Nephron (organoid): ENCODE results near the gene PWWP2B.
A peak's percentile ranks its signal among the peaks of the same experiment; 100 is the strongest.

Experiments
- H3K27ac Mint-ChIP-seq, 3 experiments: 2 replicates each; pipeline ENCODE4 v1.8.0; 2020; ENCODE audit warnings: mixed read lengths in 3 of 3, mild to moderate bottlenecking in 2 of 3, moderate library complexity in 1 of 3
- H3K27me3 Mint-ChIP-seq: 2 replicates; pipeline ENCODE4 v1.8.0; 2021; ENCODE audit warnings: low read depth, mild to moderate bottlenecking, moderate library complexity, mixed read lengths
- H3K36me3 Mint-ChIP-seq: 2 replicates; pipeline ENCODE4 v1.8.0; 2020; ENCODE audit warnings: low read depth, mixed read lengths
- H3K4me1 Mint-ChIP-seq: 2 replicates; pipeline ENCODE4 v1.8.0; 2020; ENCODE audit warnings: mixed read lengths
- H3K4me3 Mint-ChIP-seq, 3 experiments: 2 replicates each; pipeline ENCODE4 v1.8.0; 2020; ENCODE audit warnings: mild to moderate bottlenecking in 3 of 3, mixed read lengths in 3 of 3, moderate library complexity in 2 of 3
- H3K9me3 Mint-ChIP-seq: 2 replicates; pipeline ENCODE4 v1.8.0; 2020; ENCODE audit warnings: mixed read lengths
- CTCF ChIP-seq, 3 experiments: fragments of 200-600 bp; sonication (generic); IDR thresholded peaks; one replicate each; pipeline ENCODE4 v1.5.0; 2021; ENCODE audit warnings: antibody characterized with exemption in 3 of 3; ENCODE audit not compliant: unreplicated experiment in 3 of 3

The PWWP2B gene

GRCh38 chr10:132461683-132462231, 64.8 kb downstream of the PWWP2B start:
- H3K36me3 Mint-ChIP-seq: no peaks in the 10 kb centered on the region
- H3K9me3 Mint-ChIP-seq: no peaks in the 10 kb centered on the region
- H3K27ac Mint-ChIP-seq: no peak overlapping the region
- H3K27me3 Mint-ChIP-seq: peaks cover 7% of the 10 kb centered on the region
- H3K4me1 Mint-ChIP-seq: no peaks in the 10 kb centered on the region
- TF ChIP-seq CTCF (IDR thresholded peaks at IDR 0.05; ENCODE audit: unreplicated experiment in 3 of 3): no peak
- no peak overlapping the region for H3K4me3 Mint-ChIP-seq

- no peak for TF ChIP-seq CTCF (IDR thresholded peaks at IDR 0.05; ENCODE audit: unreplicated experiment in 3 of 3)
- Mint-ChIP-seq H3K4me3 (no peak overlapping the region), H3K4me1 (no peaks in the 10 kb centered on the region), H3K36me3 (no peaks in the 10 kb centered on the region), H3K9me3 (no peaks in the 10 kb centered on the region), H3K27me3 (peaks cover 8% of the 10 kb centered on the region), H3K27ac (no peak overlapping the region)
Observed at GRCh38 chr10:132462463-132463332, 65.7 kb downstream of the PWWP2B start.

GRCh38 chr10:132463333-132464255, 66.6 kb downstream of the PWWP2B start:
- H3K27me3 Mint-ChIP-seq: peaks cover 6% of the 10 kb centered on the region
- H3K4me3 Mint-ChIP-seq: no peak overlapping the region
- TF ChIP-seq CTCF (IDR thresholded peaks at IDR 0.05; ENCODE audit: unreplicated experiment in 3 of 3): peak in 1 of 3 experiments; percentile 16
- no peaks in the 10 kb centered on the region for H3K9me3 Mint-ChIP-seq
- H3K4me1 Mint-ChIP-seq: no peaks in the 10 kb centered on the region
- H3K27ac Mint-ChIP-seq: peak overlapping the region in 2 of 3 experiments; percentile 53 to 61
- H3K36me3 Mint-ChIP-seq: no peaks in the 10 kb centered on the region

- peaks cover 2% of the 10 kb centered on the region for H3K4me1 Mint-ChIP-seq
- no peak overlapping the region for H3K4me3 Mint-ChIP-seq
- no peaks in the 10 kb centered on the region for H3K36me3 Mint-ChIP-seq
- TF ChIP-seq CTCF (IDR thresholded peaks at IDR 0.05; ENCODE audit: unreplicated experiment in 3 of 3): no peak
- peaks cover 3% of the 10 kb centered on the region for H3K27me3 Mint-ChIP-seq
- H3K9me3 Mint-ChIP-seq: no peaks in the 10 kb centered on the region
- peak overlapping the region in 2 of 3 experiments; percentile 37 to 63 for H3K27ac Mint-ChIP-seq
Observed at GRCh38 chr10:132464256-132465192, 67.5 kb downstream of the PWWP2B start.

- Mint-ChIP-seq H3K36me3 (no peaks in the 10 kb centered on the region), H3K4me1 (peaks cover 6% of the 10 kb centered on the region), H3K9me3 (no peaks in the 10 kb centered on the region), H3K27ac (no peak overlapping the region), H3K27me3 (peaks cover 3% of the 10 kb centered on the region), H3K4me3 (no peak overlapping the region)
- TF ChIP-seq CTCF (IDR thresholded peaks at IDR 0.05; ENCODE audit: unreplicated experiment in 3 of 3): no peak
Observed at GRCh38 chr10:132465193-132465888, 68.3 kb downstream of the PWWP2B start.
